Calu3 (cell line): ENCODE measurements around the gene TCFL5. TPM values are rescaled to one million over a fixed set of nuclear protein-coding genes. Genes with fewer than 3 reads are reported as not detected.
"Not testable (repeated sequence)": the region's sequence is repeated elsewhere in the genome, so short reads cannot be mapped to it uniquely, and the experiment has no call there.

Source experiments
- BruUV-seq: library from RNA; stranded (reverse); fragments of 400-500 nt; replicated peaks from 2 replicates; lab custom pipeline; 2021; lab: Mats Ljungman, UMichigan
- CTCF ChIA-PET: fragments of 300-600 bp; sonication (Branson Sonifier 250); formaldehyde crosslinking; loops from one replicate; lab custom pipeline; 2022; ENCODE audit warnings: antibody characterized with exemption; lab: Charles Lee
- DNase-seq: peaks from one replicate; pipeline ENCODE4 v3.0.0; 2022
- H3K27ac Mint-ChIP-seq: one replicate; pipeline ENCODE4 v1.8.0; 2022; ENCODE audit warnings: mixed read lengths; ENCODE audit not compliant: unreplicated experiment
- H3K27me3 Mint-ChIP-seq: one replicate; pipeline ENCODE4 v1.8.0; 2022; ENCODE audit warnings: mixed read lengths; ENCODE audit not compliant: unreplicated experiment
- H3K36me3 Mint-ChIP-seq: one replicate; pipeline ENCODE4 v1.8.0; 2022; ENCODE audit warnings: mild to moderate bottlenecking, moderate library complexity, mixed read lengths; ENCODE audit not compliant: insufficient read depth, unreplicated experiment
- H3K4me1 Mint-ChIP-seq: one replicate; pipeline ENCODE4 v1.8.0; 2022; ENCODE audit warnings: mild to moderate bottlenecking, low read depth, mixed read lengths; ENCODE audit not compliant: unreplicated experiment
- H3K4me3 Mint-ChIP-seq: one replicate; pipeline ENCODE4 v1.8.0; 2022; ENCODE audit warnings: mild to moderate bottlenecking, low read depth, moderate library complexity, mixed read lengths; ENCODE audit not compliant: unreplicated experiment
- H3K9me3 Mint-ChIP-seq: one replicate; pipeline ENCODE4 v1.8.0; 2022; ENCODE audit warnings: low read depth, mixed read lengths; ENCODE audit not compliant: unreplicated experiment
- CTCF ChIP-seq: fragments of 200-600 bp; IDR thresholded peaks from one replicate; pipeline ENCODE4 v1.8.0; 2022; ENCODE audit warnings: antibody characterized with exemption; ENCODE audit not compliant: unreplicated experiment
- intact Hi-C: fragments of 100-400 bp; cut with micrococcal nuclease; formaldehyde crosslinking; loops from one replicate; pipeline ENCODE4 v1.10.0; 2022; ENCODE audit not compliant: unreplicated experiment
- total RNA-seq: library from RNA; stranded (reverse); gene quantifications from 2 replicates; pipeline ENCODE4 v1.2.3, GENCODE V29; 2022

The TCFL5 gene
- total RNA-seq, 1 experiment from 2014 or later = 22.3 TPM

GRCh38 chr20:62852841-62853240 is 8.8 kb downstream of the TCFL5 start:
- H3K9me3 Mint-ChIP-seq = no peaks in the 10 kb centered on the region
- no peak for TF ChIP-seq CTCF
- DNase-seq = no peak
- H3K4me1 Mint-ChIP-seq = peaks cover 9% of the 10 kb centered on the region
- no peaks in the 10 kb centered on the region for H3K27me3 Mint-ChIP-seq
- intact Hi-C loops = no loop called here
- CTCF ChIA-PET = no interaction called here
- H3K4me3 Mint-ChIP-seq = no peak overlapping the region
- BruUV-seq = no TSS peak
- H3K27ac Mint-ChIP-seq = no peak overlapping the region
- peaks cover 13% of the 10 kb centered on the region for H3K36me3 Mint-ChIP-seq

- no peak for DNase-seq
- intact Hi-C loops = no loop called here
- no peak for TF ChIP-seq CTCF
- Mint-ChIP-seq H3K36me3 (peaks cover 13% of the 10 kb centered on the region), H3K27ac (no peak overlapping the region), H3K9me3 (no peaks in the 10 kb centered on the region), H3K4me1 (peaks cover 2% of the 10 kb centered on the region), H3K4me3 (no peak overlapping the region), H3K27me3 (no peaks in the 10 kb centered on the region)
- CTCF ChIA-PET = no interaction called here
- BruUV-seq = no TSS peak
These were observed 9.4 kb downstream of the TCFL5 start for GRCh38 chr20:62852196-62852595.

- no TSS peak for BruUV-seq
- Mint-ChIP-seq H3K4me3 (no peak overlapping the region), H3K4me1 (no peaks in the 10 kb centered on the region), H3K27ac (no peak overlapping the region), H3K36me3 (peaks cover 21% of the 10 kb centered on the region), H3K27me3 (no peaks in the 10 kb centered on the region), H3K9me3 (no peaks in the 10 kb centered on the region)
- CTCF ChIA-PET = no interaction called here
- DNase-seq = no peak
- intact Hi-C loops = no loop called here
- no peak for TF ChIP-seq CTCF
These were observed 11.2 kb downstream of the TCFL5 start for GRCh38 chr20:62850333-62850974.

GRCh38 chr20:62849431-62849830 is 12.2 kb downstream of the TCFL5 start:
- H3K27me3 Mint-ChIP-seq = no peaks in the 10 kb centered on the region
- no peaks in the 10 kb centered on the region for H3K4me1 Mint-ChIP-seq
- no peaks in the 10 kb centered on the region for H3K9me3 Mint-ChIP-seq
- peaks cover 19% of the 10 kb centered on the region for H3K36me3 Mint-ChIP-seq
- H3K27ac Mint-ChIP-seq = no peak overlapping the region
- intact Hi-C loops = no loop called here
- H3K4me3 Mint-ChIP-seq = no peak overlapping the region
- no peak for DNase-seq
- BruUV-seq = no TSS peak
- no peak for TF ChIP-seq CTCF
- CTCF ChIA-PET = interaction anchor here (1.2 kb wide), 1 partner anchor 17 kb away, joined by 3 read pairs; no protein-coding TSS in a partner anchor

- H3K4me1 Mint-ChIP-seq, H3K27me3 Mint-ChIP-seq, intact Hi-C loops, H3K4me3 Mint-ChIP-seq, DNase-seq, H3K9me3 Mint-ChIP-seq, BruUV-seq, H3K27ac Mint-ChIP-seq: not testable (repeated sequence)
- CTCF ChIA-PET = interaction anchor here (1.2 kb wide), 1 partner anchor 16 kb away, joined by 3 read pairs; no protein-coding TSS in a partner anchor
- peaks cover 21% of the 10 kb centered on the region for H3K36me3 Mint-ChIP-seq
These were observed 12.7 kb downstream of the TCFL5 start for GRCh38 chr20:62848917-62849316.
